K562 (cell line): ENCODE results near the gene POGLUT2. TPM values are rescaled to one million over a fixed set of nuclear protein-coding genes. Genes with fewer than 3 reads are reported as not detected.
A peak's percentile ranks its signal among the peaks of the same experiment; 100 is the strongest.

ENCODE experiments used
- ATAC-seq: fragments of 200-7000 bp; cut with Tn5 transposase; 3 replicates; pipeline ENCODE4 v1.9.1; 2020; ENCODE audit warnings: moderate library complexity
- BruUV-seq: library from RNA; stranded (reverse); fragments of 400-500 nt; replicated peaks from 2 replicates; lab custom pipeline; 2021; lab: Mats Ljungman, UMichigan
- CTCF ChIA-PET: fragments of 300-600 bp; formaldehyde crosslinking; extraction: SDS; loops from one replicate; lab custom pipeline; 2021; ENCODE audit warnings: low intra/inter-chr PET ratio; lab: Yijun Ruan, JAX
- POLR2A ChIA-PET: fragments of 300-600, 350-650 bp; sonication (Branson Sonifier 250); formaldehyde crosslinking; extraction: SDS; loops from one replicate; lab custom pipeline; 2021; ENCODE audit warnings: antibody characterized with exemption, inconsistent platforms; lab: Yijun Ruan, JAX
- DNase-seq, 4 experiments: peaks; one replicate each; pipeline versions ENCODE4 v3.0.0 to v3.0.0-alpha.2; 2011 to 2018; ENCODE audit warnings: low spot score in 3 of 4, mixed read lengths in 3 of 4; ENCODE audit errors: extremely low read depth in 1 of 4
- FAIRE-seq: peaks from 2 replicates; lab custom pipeline; 2011; peaks lifted over from hg19 to GRCh38; lab: Jason Lieb, UNC
- H2AFZ ChIP-seq: 2 replicates; pipeline ENCODE4 v1.6.0; 2011; ENCODE audit warnings: low read depth, low read length, control low read depth, inconsistent platforms
- H3K27ac ChIP-seq: fragments of 200-600 bp; 3 replicates; pipeline ENCODE4 v1.8.0; 2011; ENCODE audit warnings: low read depth, mild to moderate bottlenecking, control low read depth, inconsistent platforms, low read length, moderate library complexity, mixed read lengths; ENCODE audit errors: extremely low read depth
- H3K27me3 ChIP-seq, 2 experiments: fragments of 300-600 bp in 1 of 2; 2 replicates in 1 of 2; 3 replicates in 1 of 2; pipeline versions ENCODE4 v1.6.0 to v1.8.0; 2011; ENCODE audit warnings: inconsistent platforms in 2 of 2, low read length in 2 of 2, mild to moderate bottlenecking in 1 of 2, mixed read lengths in 1 of 2, moderate library complexity in 1 of 2; ENCODE audit not compliant: control insufficient read depth in 2 of 2, insufficient read depth in 2 of 2
- H3K36me3 ChIP-seq: fragments of 300-600 bp; 3 replicates; pipeline ENCODE4 v1.8.0; 2011; ENCODE audit warnings: mild to moderate bottlenecking, low read length, inconsistent platforms; ENCODE audit not compliant: control insufficient read depth, insufficient read depth
- H3K4me1 ChIP-seq, 2 experiments: fragments of 200-600 bp in 1 of 2; replicated peaks in 1 of 2; 2 replicates in 1 of 2; 3 replicates in 1 of 2; pipeline versions ENCODE4 v1.5.1 to v1.8.0; 2011; ENCODE audit warnings: inconsistent platforms in 2 of 2, low read length in 2 of 2, mild to moderate bottlenecking in 1 of 2, mixed read lengths in 1 of 2, moderate library complexity in 1 of 2; ENCODE audit not compliant: control insufficient read depth in 2 of 2, insufficient read depth in 2 of 2
- H3K4me2 ChIP-seq: 2 replicates; pipeline ENCODE4 v1.6.1; 2011; ENCODE audit warnings: low read length, control low read depth, inconsistent platforms, mixed read lengths; ENCODE audit not compliant: insufficient read depth
- H3K4me3 ChIP-seq: fragments of 200-600 bp; sonication (generic), shearing (Covaris generic); 2 replicates; pipeline ENCODE4 v1.5.1; 2016; ENCODE audit warnings: control low read depth, inconsistent platforms
- H3K79me2 ChIP-seq: fragments of 200-600 bp; 3 replicates; pipeline ENCODE4 v1.8.0; 2011; ENCODE audit warnings: low read length, inconsistent platforms; ENCODE audit not compliant: control insufficient read depth, insufficient read depth
- H3K9ac ChIP-seq, 2 experiments: 2 replicates each; pipeline versions ENCODE4 v1.6.0 to v1.6.1; 2011; ENCODE audit warnings: low read depth in 2 of 2, low read length in 2 of 2, control low read depth in 1 of 2, inconsistent platforms in 1 of 2, mild to moderate bottlenecking in 1 of 2, mixed read lengths in 1 of 2; ENCODE audit not compliant: insufficient read depth in 1 of 2
- H3K9me1 ChIP-seq: one replicate; pipeline ENCODE4 v1.6.0; 2011; ENCODE audit warnings: inconsistent platforms, mild to moderate bottlenecking, low read length, moderate library complexity; ENCODE audit not compliant: control insufficient read depth, insufficient read depth
- H3K9me3 ChIP-seq: replicated peaks from 2 replicates; pipeline ENCODE4 v1.5.1; 2011; ENCODE audit warnings: low read depth, low read length, inconsistent platforms; ENCODE audit not compliant: control insufficient read depth, insufficient read depth
- H4K20me1 ChIP-seq: replicated peaks from 2 replicates; pipeline ENCODE4 v1.6.1; 2011; ENCODE audit warnings: low read length, inconsistent platforms, mixed read lengths; ENCODE audit not compliant: control insufficient read depth, insufficient read depth
- ARID1B ChIP-seq: fragments of 450-650 bp; IDR thresholded peaks from 2 replicates; pipeline ENCODE4 v1.6.1; 2016; ENCODE audit warnings: antibody characterized with exemption, mild to moderate bottlenecking, inconsistent platforms
- CREM ChIP-seq: IDR thresholded peaks from 2 replicates; pipeline ENCODE4 v1.6.1; 2014; ENCODE audit warnings: antibody characterized with exemption, low read depth
- CTBP1 ChIP-seq: fragments of 450-650 bp; IDR thresholded peaks from 2 replicates; pipeline ENCODE4 v1.6.1; 2016; ENCODE audit warnings: borderline replicate concordance
- DPF2 ChIP-seq: fragments of 450-650 bp; IDR thresholded peaks from 2 replicates; pipeline ENCODE4 v1.6.1; 2016
- EHMT2 ChIP-seq: fragments of 450-650 bp; IDR thresholded peaks from 2 replicates; pipeline ENCODE4 v1.6.1; 2018; ENCODE audit warnings: antibody characterized with exemption
- ESRRA ChIP-seq: fragments of 450-650 bp; IDR thresholded peaks from 2 replicates; pipeline ENCODE4 v1.6.1; 2014; ENCODE audit warnings: low read depth, mild to moderate bottlenecking, moderate library complexity, borderline replicate concordance
- GTF3C2 ChIP-seq: IDR thresholded peaks from 3 replicates; pipeline ENCODE4 v1.6.1; 2011; ENCODE audit warnings: borderline replicate concordance, mild to moderate bottlenecking, moderate library complexity; ENCODE audit not compliant: insufficient read length; ENCODE audit errors: extremely low read depth
- HINFP ChIP-seq: fragments of 450-650 bp; conservative IDR thresholded peaks from 2 replicates; pipeline ENCODE4 v1.6.1; 2016; ENCODE audit warnings: missing genetic modification characterization, low read depth, mild to moderate bottlenecking, control low read depth, missing compliant biosample characterization
- NCOR1 ChIP-seq: fragments of 450-650 bp; IDR thresholded peaks from 2 replicates; pipeline ENCODE4 v1.6.1; 2016; ENCODE audit warnings: mild to moderate bottlenecking, moderate library complexity
- PBX2 ChIP-seq, 2 experiments: IDR thresholded peaks in 1 of 2; conservative IDR thresholded peaks in 1 of 2; 2 replicates each; pipeline ENCODE4 v1.6.1; 2016; ENCODE audit warnings: low read depth in 2 of 2, mild to moderate bottlenecking in 1 of 2, missing compliant biosample characterization in 1 of 2, missing genetic modification characterization in 1 of 2, moderate library complexity in 1 of 2
- SMARCE1 ChIP-seq: fragments of 450-650 bp; IDR thresholded peaks from 2 replicates; pipeline ENCODE4 v1.7.1; 2016; ENCODE audit warnings: mild to moderate bottlenecking
- TEAD4 ChIP-seq, 2 experiments: sonication (generic) in 1 of 2; formaldehyde crosslinking in 1 of 2; IDR thresholded peaks; 2 replicates each; pipeline versions ENCODE4 v1.6.1 to v1.8.0; 2012 to 2022; ENCODE audit warnings: borderline replicate concordance in 1 of 2, inconsistent platforms in 1 of 2, low read length in 1 of 2, mild to moderate bottlenecking in 1 of 2, missing genetic modification reagents in 1 of 2
- WGBS: fragments of 100-300 bp; shearing (Covaris generic); methylation state at CpG from one replicate; pipeline ENCODE4 v1.1.6; 2016; ENCODE audit warnings: low coverage, mixed read lengths; ENCODE audit not compliant: insufficient coverage; ENCODE audit errors: missing lambda C conversion rate; 5-methylcytosine and 5-hydroxymethylcytosine counted together
- in situ Hi-C: fragments of 300-500 bp; cut with MboI; formaldehyde crosslinking; loops from 4 replicates; pipeline ENCODE4 v1.15.0; 2018; ENCODE audit warnings: inconsistent platforms, mixed read lengths
- intact Hi-C: fragments of 100-400 bp; cut with micrococcal nuclease; formaldehyde crosslinking; loops from 2 replicates; pipeline ENCODE4 v1.14.2; 2022
- polyA plus RNA-seq, 8 experiments: library from polyadenylated mRNA; depleted of rRNA in 4 of 8; stranded (reverse) in 5 of 8; unstranded in 3 of 8; fragments of >200 nt; fragmentation: Nextera tagmentation in 2 of 8; fragmentation: Illumina TruSeq in 1 of 8; extraction: Ambion mirVana in 2 of 8; extraction: Trizol in 1 of 8; gene quantifications; 2 replicates each; pipeline versions ENCODE4 v1.2.1 to v1.2.3, GENCODE V29; 2011 to 2014; ENCODE audit warnings: inconsistent platforms in 1 of 8, missing spikeins in 1 of 8
- total RNA-seq, 7 experiments: library from RNA; depleted of rRNA in 6 of 7; stranded (reverse); fragments of >200 nt in 6 of 7; fragmentation: Illumina TruSeq in 2 of 7; extraction: Trizol in 2 of 7; gene quantifications; 2 replicates each; pipeline versions ENCODE4 v1.2.1 to v1.2.3, GENCODE V29; 2011 to 2021; ENCODE audit warnings: low replicate concordance in 1 of 7

The POGLUT2 gene
- total and polyA plus RNA-seq, 9 of the 15 experiments (the other 6 are each of a cell fraction or from before 2014, with no cell fraction given), result 3.8 to 11.8 (median 10.8) TPM

GRCh38 chr13:102779436-102780159 is 19.2 kb downstream of the POGLUT2 start:
- Histone ChIP-seq H3K27me3 (no peaks in the 10 kb centered on the region), H3K79me2 (no peaks in the 10 kb centered on the region), H3K9ac (no peak overlapping the region; a peak in 1 of 4 replicates), H3K36me3 (peaks cover 2% of the 10 kb centered on the region; the same call in 1 of the 3 replicates), H3K9me1 (no peaks in the 10 kb centered on the region), H3K27ac (peak overlapping the region; percentile 25; the same call in 1 of the 3 replicates), H3K4me2 (no peak overlapping the region), H4K20me1 (no peaks in the 10 kb centered on the region), H3K4me1 (peaks cover 0 to 10% of the 10 kb centered on the region in 2 experiments; a peak in 1 of 5 replicates), H3K9me3 (no peaks in the 10 kb centered on the region), H3K4me3 (no peak overlapping the region), H2AFZ (peak overlapping the region; percentile 59)
- ChIA-PET CTCF (no interaction called here), POLR2A (interaction anchor here (0.5 kb wide), 1 partner anchor 21 kb away, joined by 3 read pairs; no protein-coding TSS in a partner anchor)
- FAIRE-seq, result no peak
- in situ Hi-C loops (no loop called here), intact Hi-C loops (loop anchor here (10.0 kb wide), 1 partner anchor 115 kb away; no protein-coding TSS in a partner anchor)
- 7% methylated on average over 5 of the region's 5 CpGs for WGBS
- no TSS peak for BruUV-seq
- peak; percentile 65 for ATAC-seq
- no peak for DNase-seq
- TF ChIP-seq ESRRA (peak; percentile 67; the same call in 1 of the 2 replicates), EHMT2 (no peak), CTBP1 (peak; percentile 30; the same call in 1 of the 2 replicates), ARID1B (peak; percentile 35; the same call in 1 of the 2 replicates), PBX2 (CRISPR knock-in tag; IDR thresholded peaks at IDR 0.05; ENCODE audit: low read depth) (no peak), PBX2 (tag; conservative IDR thresholded peaks at IDR 0.05; ENCODE audit: low read depth) (no peak), HINFP (tag) (no peak), CREM (no peak), NCOR1 (no peak), GTF3C2 (no peak), SMARCE1 (peak; percentile 34; the same call in 1 of the 2 replicates), TEAD4 (IDR thresholded peaks at IDR 0.05; ENCODE audit: low read length) (peak; percentile 50; the same call in 1 of the 2 replicates), TEAD4 (CRISPR knock-in tag; IDR thresholded peaks at IDR 0.05; ENCODE audit: borderline replicate concordance) (no peak), DPF2 (0 out of 2 replicates have a peak, but pooled peaks have one; percentile 28)
- TF ChIP-seq, all 486 proteins: peak for 6
